ENCODE data around the gene KRTAP2-4.
"Not testable (repeated sequence)": the region's sequence is repeated elsewhere in the genome, so short reads cannot be mapped to it uniquely, and the experiment has no call there.

The KRTAP2-4 gene

DNA sequence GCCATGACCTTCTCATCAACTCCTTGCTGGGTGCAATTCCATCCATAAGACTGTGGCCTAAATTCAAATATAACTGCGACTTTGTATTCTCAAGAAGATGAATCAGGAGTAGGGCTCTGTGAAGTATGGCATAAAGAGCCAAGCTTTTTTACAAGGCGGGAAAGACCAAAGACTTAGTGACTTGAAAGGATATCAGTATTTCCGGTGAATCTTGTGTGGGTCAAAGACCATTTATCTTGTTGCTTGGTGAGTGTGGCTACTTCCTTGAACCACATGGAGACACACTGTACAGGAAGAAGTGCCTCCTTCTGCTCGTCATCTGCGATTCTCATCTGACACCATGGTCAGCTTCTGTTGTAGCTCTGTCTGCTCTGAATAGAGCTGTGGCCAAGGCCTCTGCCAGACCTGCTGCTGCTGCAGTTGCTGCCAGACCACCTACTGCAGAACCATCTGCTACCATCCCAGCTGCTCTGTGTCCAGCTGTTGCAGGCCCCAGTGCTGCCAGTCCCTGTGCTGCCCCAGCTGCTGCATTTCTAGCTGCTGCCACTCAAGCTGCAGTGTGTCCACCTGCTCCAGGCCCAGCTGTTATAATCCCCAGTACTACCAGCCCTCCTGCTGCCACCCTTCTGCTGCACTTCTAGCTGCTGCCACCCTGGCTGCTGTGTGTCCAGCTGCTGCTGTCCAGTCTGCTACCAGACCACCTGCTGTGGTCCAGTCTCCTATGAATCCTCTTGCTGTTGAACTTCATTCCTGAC lies 6.1 kb upstream of the KRTAP2-4 start:
- no peak for DNase-seq (ENCODE audit: low read depth in 2 of 2, low spot score in 1 of 2)

DNA sequence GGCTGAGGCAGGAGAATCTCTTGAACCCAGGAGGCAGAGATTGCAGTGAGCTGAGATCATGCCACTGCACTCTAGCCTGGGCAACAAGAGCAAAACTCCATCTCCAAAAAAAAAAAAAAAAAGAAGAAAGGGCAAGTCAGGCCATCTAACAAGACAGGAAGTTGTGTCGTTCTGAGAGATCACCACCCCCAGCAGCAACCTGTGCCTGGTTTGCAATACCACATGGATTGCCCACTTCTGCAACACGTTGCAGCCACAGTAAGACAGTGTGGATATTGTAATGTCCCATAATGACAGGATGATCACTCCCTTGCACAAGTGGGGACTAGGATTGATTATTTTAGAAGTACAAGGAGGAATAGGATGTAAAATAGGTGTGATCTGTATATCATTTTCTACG lies 3.4 kb upstream of the KRTAP2-4 start:
- DNase-seq (ENCODE audit: low read depth in 2 of 2, low spot score in 1 of 2) = no peak

DNA sequence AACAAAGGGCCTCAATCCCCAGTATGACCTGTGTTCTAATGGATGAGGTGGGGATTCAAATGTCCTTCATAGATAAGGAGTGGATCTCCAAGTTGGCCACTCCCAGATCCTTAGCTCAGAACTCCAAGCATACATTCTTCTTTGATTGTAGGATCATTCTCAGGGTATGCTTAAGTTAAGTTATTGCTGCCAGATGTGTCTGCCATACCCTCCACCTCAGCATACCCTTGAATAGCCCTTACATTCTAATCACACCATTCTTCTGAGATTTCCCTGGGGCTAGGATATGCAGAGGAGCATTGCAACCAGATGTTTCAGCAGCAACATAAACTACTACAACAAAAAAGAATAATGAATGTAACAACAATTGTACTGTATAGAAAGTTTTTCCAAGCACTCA lies 1.6 kb upstream of the KRTAP2-4 start:
- DNase-seq (ENCODE audit: low read depth in 2 of 2, low spot score in 1 of 2) = no peak

- DNase-seq (ENCODE audit: low read depth in 2 of 2, low spot score in 1 of 2) = not testable (repeated sequence)
Observed at GRCh38 chr17:41065016-41065689, 526 bp downstream of the KRTAP2-4 start.

- DNase-seq (ENCODE audit: low read depth in 2 of 2, low spot score in 1 of 2) = no peak
Observed at GRCh38 chr17:41064301-41064700, 1.4 kb downstream of the KRTAP2-4 start.

DNA sequence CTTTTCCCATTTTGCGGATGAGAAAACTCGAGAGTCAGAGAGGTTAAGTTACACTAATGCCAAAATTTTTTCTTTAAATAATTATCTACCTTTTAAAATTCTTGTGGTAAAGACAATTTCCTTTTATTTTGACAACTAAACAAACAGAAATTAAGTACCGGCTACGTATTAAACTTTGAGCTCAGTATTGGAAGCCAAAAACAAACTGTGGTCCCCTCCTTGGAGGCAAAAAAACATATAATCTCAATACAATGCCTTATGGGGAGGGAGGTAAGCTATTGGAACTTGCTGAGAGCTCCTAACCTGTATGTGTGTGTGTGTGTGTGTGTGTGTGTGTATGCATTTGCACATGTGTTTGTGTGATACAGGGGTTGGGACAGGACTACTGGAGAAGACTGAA lies 2.2 kb downstream of the KRTAP2-4 start:
- no peak for DNase-seq (ENCODE audit: low read depth in 2 of 2, low spot score in 1 of 2)

DNA sequence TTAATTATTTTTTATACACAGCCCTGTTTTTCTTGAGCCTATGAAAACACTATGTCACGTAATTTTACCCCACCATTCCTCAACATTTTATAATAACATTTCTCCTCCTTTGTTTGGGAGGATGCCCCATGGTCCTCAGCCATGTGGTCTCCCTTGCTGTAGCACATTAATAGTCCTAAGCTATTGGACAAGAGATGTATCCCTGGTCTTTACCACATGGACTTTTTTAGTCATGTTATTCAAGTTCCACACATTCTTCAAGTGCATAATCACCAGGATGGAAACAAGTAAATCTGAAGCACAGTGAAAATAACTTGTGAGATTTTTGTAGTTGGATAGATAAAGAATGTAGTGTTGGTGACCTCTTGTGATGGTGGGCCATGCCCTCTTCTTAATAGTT lies 3.7 kb downstream of the KRTAP2-4 start:
- DNase-seq (ENCODE audit: low read depth in 2 of 2, low spot score in 1 of 2) = no peak

- no peak for DNase-seq (ENCODE audit: low read depth in 2 of 2, low spot score in 1 of 2)
Observed at GRCh38 chr17:41060052-41060604, 5.6 kb downstream of the KRTAP2-4 start, which contains the start of gene KRTAP2-3. KRTAP2-3 (minus strand) TSS chr17:41060114; CDS start chr17:41060050, 64 bp downstream.

DNA sequence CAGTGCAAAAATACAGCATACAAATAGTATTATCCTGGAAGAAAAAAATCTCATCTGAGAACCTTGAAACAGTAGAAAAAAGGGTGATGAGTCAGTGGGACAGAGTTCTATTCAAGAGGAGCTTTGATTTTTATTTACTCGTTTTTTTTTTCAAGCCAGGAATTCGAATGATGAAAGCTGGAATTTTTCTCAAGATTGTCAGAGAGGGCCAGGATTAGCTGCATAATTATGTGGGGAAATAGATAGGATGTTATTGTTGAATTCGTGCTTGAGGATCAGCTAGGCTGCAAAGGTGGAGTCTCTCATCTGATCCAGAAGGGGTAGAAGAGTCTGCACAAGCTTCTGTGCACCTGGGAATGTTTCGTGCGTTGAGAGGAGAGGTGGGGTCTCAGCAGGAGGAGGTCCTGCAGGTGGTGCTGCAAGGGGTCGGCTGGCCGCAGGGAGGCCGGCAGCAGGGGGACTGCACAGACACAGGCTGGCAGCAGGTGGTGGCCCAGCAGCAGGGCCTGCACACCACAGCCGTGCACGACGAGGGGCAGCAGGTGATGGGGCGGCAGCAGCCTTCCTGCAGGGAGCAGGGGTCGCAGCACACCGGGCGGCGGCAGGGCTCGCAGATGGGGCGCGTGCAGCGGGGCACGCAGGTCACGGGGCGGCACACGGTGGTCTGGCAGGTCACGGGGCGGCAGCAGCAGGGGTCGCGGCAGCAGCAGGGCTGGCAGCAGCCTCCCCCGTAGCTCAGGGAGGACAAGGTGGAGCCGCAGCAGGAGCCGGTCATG lies 6.2 kb downstream of the KRTAP2-4 start:
- not testable (repeated sequence) for DNase-seq (ENCODE audit: low read depth in 2 of 2, low spot score in 1 of 2)

GRCh38 chr17:41058741-41059140 lies 6.9 kb downstream of the KRTAP2-4 start:
- DNase-seq (ENCODE audit: low read depth in 2 of 2, low spot score in 1 of 2) = no peak

DNA sequence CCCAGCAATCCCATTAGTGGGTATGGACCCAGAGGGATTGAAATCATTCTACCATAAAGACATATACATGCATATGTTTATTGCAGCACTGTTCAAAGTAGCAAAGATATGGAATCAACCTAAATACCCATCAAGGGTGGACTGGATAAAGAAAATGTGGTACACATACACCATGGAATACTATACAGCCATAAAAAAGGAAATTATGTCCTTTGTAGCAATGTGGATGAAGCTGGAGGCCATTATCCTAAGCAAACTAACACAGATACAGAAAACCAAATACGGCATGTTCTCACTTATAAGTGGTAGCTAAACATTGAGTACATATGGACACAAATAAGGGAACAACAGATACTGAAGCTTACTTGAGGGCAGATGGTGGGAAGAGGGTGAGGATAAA lies 8.1 kb downstream of the KRTAP2-4 start:
- DNase-seq (ENCODE audit: low read depth in 2 of 2, low spot score in 1 of 2) = no peak

DNA sequence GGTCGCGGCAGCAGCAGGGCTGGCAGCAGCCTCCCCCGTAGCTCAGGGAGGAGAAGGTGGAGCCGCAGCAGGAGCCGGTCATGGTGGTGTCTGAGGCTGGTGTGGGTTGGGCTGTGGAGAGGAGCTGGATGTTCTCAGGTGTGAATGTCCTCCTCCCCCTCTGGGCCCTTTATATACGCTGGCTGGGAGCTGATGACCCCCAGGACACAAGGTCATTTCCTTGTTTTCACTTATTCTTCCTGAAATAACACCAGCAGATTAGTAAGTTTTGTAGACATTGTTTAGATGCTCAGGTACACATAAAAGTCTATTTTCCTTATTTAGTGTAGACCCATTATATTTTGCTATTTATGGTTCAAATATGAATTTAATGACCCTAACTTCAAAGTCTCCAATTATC lies 10.5 kb downstream of the KRTAP2-4 start, which contains the start of gene KRTAP2-2:
KRTAP2-2 (minus strand) TSS at position 101 of the 400 bp plus-strand sequence; CDS start at position 82, 19 bp downstream.
- DNase-seq (ENCODE audit: low read depth in 2 of 2, low spot score in 1 of 2) = not testable (repeated sequence)

- not testable (repeated sequence) for DNase-seq (ENCODE audit: low read depth in 2 of 2, low spot score in 1 of 2)
Observed at GRCh38 chr17:41054556-41054955, 11.1 kb downstream of the KRTAP2-4 start.

- no peak for DNase-seq (ENCODE audit: low read depth in 2 of 2, low spot score in 1 of 2)
Observed at GRCh38 chr17:41054025-41054424, 11.7 kb downstream of the KRTAP2-4 start.

DNA sequence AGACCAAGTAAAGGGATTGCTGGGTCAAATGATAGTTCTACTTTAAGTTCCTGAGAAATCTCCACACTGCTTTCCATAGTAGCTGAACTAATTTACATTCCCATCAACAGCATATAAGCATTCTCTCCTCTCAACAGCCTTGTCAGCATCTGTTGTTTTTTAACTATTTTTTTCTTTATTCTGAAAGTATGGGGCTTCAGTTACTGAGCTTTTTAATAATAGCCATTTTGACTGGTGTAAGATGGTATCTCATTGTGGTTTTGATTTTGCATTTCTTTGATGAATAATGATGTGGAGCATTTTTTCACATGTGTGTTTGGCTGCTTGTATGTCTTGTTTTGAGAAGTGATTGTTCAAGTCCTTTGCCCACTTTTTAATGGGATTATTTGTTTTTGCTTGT lies 13.1 kb downstream of the KRTAP2-4 start:
- DNase-seq (ENCODE audit: low read depth in 2 of 2, low spot score in 1 of 2) = no peak

GRCh38 chr17:41049110-41049509 lies 16.6 kb downstream of the KRTAP2-4 start:
- no peak for DNase-seq (ENCODE audit: low read depth in 2 of 2, low spot score in 1 of 2)

- no peak for DNase-seq (ENCODE audit: low read depth in 2 of 2, low spot score in 1 of 2)
Observed at GRCh38 chr17:41048441-41048840, 17.2 kb downstream of the KRTAP2-4 start.

DNA sequence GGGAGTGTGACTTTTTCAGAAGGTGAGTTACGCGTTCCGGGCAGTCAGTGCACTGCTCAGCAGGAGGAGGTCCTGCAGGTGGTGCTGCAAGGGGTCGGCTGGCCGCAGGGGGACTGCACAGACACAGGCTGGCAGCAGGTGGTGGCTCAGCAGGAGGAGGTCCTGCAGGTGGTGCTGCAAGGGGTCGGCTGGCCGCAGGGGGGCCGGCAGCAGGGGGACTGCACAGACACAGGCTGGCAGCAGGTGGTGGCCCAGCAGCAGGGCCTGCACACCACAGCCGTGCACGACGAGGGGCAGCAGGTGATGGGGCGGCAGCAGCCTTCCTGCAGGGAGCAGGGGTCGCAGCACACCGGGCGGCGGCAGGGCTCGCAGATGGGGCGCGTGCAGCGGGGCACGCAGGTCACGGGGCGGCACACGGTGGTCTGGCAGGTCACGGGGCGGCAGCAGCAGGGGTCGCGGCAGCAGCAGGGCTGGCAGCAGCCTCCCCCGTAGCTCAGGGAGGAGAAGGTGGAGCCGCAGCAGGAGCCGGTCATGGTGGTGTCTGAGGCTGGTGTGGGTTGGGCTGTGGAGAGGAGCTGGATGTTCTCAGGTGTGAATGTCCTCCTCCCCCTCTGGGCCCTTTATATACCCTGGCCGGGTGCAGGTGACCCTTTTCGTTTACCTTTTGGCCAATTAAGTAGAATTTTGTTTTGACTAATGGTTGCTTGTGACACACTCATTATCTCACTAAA lies 18.8 kb downstream of the KRTAP2-4 start, which contains the start of gene KRTAP2-1:
KRTAP2-1 (minus strand) TSS at position 582 of the 731 bp plus-strand sequence; CDS start at position 533, 49 bp downstream.
- DNase-seq (ENCODE audit: low read depth in 2 of 2, low spot score in 1 of 2) = not testable (repeated sequence)

DNA sequence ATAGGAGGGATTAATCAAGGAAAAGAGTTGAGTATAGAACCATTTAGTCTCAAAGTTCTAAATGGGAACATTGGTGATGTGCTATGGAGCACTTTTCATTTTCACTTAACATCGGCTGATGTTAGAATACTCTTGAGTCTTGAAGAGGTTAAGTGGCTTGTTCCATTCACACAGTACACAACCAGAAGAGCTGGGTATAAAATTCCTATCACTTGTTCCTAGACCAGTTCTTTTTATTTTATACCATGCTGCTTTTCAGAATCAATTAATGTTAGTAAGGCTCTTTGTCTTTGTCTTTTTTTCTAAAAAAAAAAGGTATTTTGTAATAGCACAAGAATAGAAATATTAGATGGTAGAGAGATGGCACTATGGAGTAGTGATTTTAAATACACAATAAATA lies 22.7 kb downstream of the KRTAP2-4 start:
- DNase-seq (ENCODE audit: low read depth in 2 of 2, low spot score in 1 of 2) = no peak

DNA sequence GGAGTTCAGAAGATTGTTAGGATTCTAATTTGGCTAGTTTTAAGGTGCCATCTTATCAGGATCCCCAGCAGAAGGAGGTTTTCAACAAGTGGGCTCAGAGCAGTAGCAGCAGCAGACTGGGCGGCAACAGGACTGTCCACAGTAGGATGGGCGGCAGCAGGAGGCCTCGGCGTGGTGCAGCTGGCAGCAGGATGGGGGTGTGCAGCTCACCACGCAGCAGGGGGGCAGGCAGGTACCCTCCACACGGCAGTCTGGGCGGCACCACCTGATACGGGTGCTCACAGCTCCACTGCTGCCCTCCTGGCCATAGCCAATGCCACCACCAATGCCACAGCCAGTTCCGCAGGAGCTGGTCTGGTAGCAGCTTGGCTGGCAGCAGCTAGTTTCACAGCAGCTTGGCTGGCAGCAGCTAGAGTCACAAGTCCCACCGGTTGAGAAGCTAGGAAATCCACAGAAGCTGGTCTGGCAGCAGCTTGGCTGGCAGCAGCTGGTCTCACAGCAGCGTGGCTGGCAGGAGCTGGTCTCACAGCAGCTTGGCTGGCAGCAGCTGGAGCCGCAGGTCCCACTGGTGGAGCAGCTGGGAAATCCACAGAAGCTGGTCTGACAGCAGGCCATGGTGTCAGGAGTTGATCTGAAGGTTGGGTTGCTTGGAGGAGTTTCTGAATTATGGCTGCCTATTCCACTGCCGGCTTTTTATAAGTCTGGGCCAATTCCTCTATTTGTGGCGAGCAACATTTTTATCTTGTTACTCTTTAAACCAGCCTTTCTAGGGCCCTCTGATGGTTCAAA lies 24.7 kb downstream of the KRTAP2-4 start, which contains the start of gene KRTAP1-1:
KRTAP1-1 (minus strand) TSS at position 668 of the 789 bp plus-strand sequence; CDS start at position 615, 53 bp downstream.
- not testable (repeated sequence) for DNase-seq (ENCODE audit: low read depth in 2 of 2, low spot score in 1 of 2)
